SK-N-SH (cell line): ENCODE results near the gene LRRC8D.
"Not testable (repeated sequence)": the region's sequence is repeated elsewhere in the genome, so short reads cannot be mapped to it uniquely, and the experiment has no call there.

Experiments used
- FOSL2 ChIP-seq: IDR thresholded peaks from 2 replicates; pipeline ENCODE4 v1.4.0; 2012; ENCODE audit warnings: low read depth, mild to moderate bottlenecking, moderate library complexity, borderline replicate concordance
- JUND ChIP-seq: IDR thresholded peaks from 2 replicates; pipeline ENCODE4 v1.4.0; 2012
- MAX ChIP-seq: IDR thresholded peaks from 2 replicates; pipeline ENCODE4 v1.4.0; 2012; ENCODE audit warnings: low read depth
- PBX3 ChIP-seq: IDR thresholded peaks from 2 replicates; pipeline ENCODE4; 2012
- RCOR1 ChIP-seq: fragments of 150-350 bp; IDR thresholded peaks from 2 replicates; pipeline ENCODE4 v1.6.1; 2017; ENCODE audit warnings: antibody characterized with exemption, low read length
- RXRA ChIP-seq: IDR thresholded peaks from 2 replicates; pipeline ENCODE4 v1.4.0; 2012; ENCODE audit warnings: low read depth, mild to moderate bottlenecking, borderline replicate concordance
- SIN3A ChIP-seq: IDR thresholded peaks from 2 replicates; pipeline ENCODE4 v1.6.1; 2012; ENCODE audit warnings: low read depth, mild to moderate bottlenecking, low read length, moderate library complexity, borderline replicate concordance
- SMC3 ChIP-seq: IDR thresholded peaks from 2 replicates; pipeline ENCODE4 v1.6.1; 2012; ENCODE audit warnings: low read depth, low read length, improper control_type of control experiment
- USF2 ChIP-seq: fragments of 150-350 bp; IDR thresholded peaks from 2 replicates; pipeline ENCODE4 v1.6.1; 2017; ENCODE audit warnings: antibody characterized with exemption, low read length, low read depth, borderline replicate concordance
- YY1 ChIP-seq: IDR thresholded peaks from 2 replicates; pipeline ENCODE4 v1.4.0; 2012; ENCODE audit warnings: low read depth, mild to moderate bottlenecking
- TF ChIP-seq, protein P1 (sequence below): fragments of 200-600 bp; sonication (generic); IDR thresholded peaks from 2 replicates; pipeline ENCODE4 v1.6.1; 2017; ENCODE audit warnings: antibody characterized with exemption, mild to moderate bottlenecking, moderate library complexity
- TF ChIP-seq, protein P2 (sequence below): IDR thresholded peaks from 2 replicates; pipeline ENCODE4 v1.4.0; 2012; ENCODE audit warnings: low read depth, borderline replicate concordance

DNA sequence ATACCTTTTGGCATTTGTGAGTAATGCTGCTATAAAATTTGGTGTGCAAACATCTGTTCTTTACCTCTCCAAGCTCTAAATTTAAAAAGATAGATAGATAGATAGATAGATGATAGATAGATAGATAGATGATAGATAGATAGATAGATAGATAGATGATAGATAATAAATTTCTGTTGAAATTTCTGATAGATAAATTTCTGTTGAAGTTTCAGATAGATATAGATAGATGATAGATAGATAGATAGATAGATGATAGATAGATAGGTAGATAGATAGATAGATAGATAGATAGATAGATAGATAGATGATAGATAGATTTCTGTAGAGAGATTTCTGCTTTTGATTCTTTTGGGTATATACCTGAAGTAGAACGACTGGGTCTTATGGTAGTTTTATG, 44.7 kb upstream of the LRRC8D start:
- TF ChIP-seq, protein P1, sequence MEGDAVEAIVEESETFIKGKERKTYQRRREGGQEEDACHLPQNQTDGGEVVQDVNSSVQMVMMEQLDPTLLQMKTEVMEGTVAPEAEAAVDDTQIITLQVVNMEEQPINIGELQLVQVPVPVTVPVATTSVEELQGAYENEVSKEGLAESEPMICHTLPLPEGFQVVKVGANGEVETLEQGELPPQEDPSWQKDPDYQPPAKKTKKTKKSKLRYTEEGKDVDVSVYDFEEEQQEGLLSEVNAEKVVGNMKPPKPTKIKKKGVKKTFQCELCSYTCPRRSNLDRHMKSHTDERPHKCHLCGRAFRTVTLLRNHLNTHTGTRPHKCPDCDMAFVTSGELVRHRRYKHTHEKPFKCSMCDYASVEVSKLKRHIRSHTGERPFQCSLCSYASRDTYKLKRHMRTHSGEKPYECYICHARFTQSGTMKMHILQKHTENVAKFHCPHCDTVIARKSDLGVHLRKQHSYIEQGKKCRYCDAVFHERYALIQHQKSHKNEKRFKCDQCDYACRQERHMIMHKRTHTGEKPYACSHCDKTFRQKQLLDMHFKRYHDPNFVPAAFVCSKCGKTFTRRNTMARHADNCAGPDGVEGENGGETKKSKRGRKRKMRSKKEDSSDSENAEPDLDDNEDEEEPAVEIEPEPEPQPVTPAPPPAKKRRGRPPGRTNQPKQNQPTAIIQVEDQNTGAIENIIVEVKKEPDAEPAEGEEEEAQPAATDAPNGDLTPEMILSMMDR, result not testable (repeated sequence)
- not testable (repeated sequence) for TF ChIP-seq FOSL2, PBX3, MAX, SIN3A, USF2, SMC3, YY1, RXRA, JUND, RCOR1
- TF ChIP-seq, protein P2, sequence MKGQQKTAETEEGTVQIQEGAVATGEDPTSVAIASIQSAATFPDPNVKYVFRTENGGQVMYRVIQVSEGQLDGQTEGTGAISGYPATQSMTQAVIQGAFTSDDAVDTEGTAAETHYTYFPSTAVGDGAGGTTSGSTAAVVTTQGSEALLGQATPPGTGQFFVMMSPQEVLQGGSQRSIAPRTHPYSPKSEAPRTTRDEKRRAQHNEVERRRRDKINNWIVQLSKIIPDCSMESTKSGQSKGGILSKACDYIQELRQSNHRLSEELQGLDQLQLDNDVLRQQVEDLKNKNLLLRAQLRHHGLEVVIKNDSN, result not testable (repeated sequence)
